ENCODE measurements around the gene CHST4.
A peak's percentile ranks its signal among the peaks of the same experiment; 100 is the strongest.

- peak in 1 of 6 experiments; percentile 14 for TF ChIP-seq CTCF (IDR thresholded peaks at IDR 0.05)
- peak; percentile 73 to 93 for TF ChIP-seq POLR2AphosphoS5 (IDR thresholded peaks at IDR 0.05)
- TF ChIP-seq POLR2A (IDR thresholded peaks at IDR 0.05): peak in 3 of 4 donors; percentile 37 to 84 (median 79)
- TF ChIP-seq EP300 (IDR thresholded peaks at IDR 0.05): no peak
These were observed 42.0 kb upstream of the CHST4 start for GRCh38 chr16:71484006-71484893.
